ENCODE measurements around the gene ABCG4. TPM values are rescaled to one million over a fixed set of nuclear protein-coding genes. Genes with fewer than 3 reads are reported as not detected.
A peak's percentile ranks its signal among the peaks of the same experiment; 100 is the strongest.

The ABCG4 gene
- total and polyA plus RNA-seq, 4 donors: 0.03 to 0.17 (median 0.05) TPM; not detected in 1

DNA sequence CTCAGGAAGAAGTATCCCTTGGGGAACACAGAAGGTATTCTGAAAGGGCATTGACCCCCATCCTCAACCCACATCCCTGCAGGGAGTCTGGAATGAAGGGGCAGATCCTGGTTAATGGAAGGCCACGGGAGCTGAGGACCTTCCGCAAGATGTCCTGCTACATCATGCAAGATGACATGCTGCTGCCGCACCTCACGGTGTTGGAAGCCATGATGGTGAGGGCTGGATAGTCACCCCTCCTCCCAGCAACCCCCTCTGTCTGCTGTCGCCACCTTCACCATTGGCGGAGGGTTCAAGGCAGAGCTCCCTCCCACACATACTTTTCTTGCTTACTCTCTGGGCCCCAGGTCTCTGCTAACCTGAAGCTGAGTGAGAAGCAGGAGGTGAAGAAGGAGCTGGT lies 5.3 kb downstream of the ABCG4 start:
- Histone ChIP-seq H3K36me3 (ENCODE audit: control insufficient read depth in 4 of 4, insufficient read depth in 3 of 4, low read depth in 1 of 4, low read length in 3 of 4) (no peaks in the 10 kb centered on the region), H3K27me3 (ENCODE audit: control insufficient read depth in 4 of 4, insufficient read depth in 4 of 4, low read length in 3 of 4) (no peaks in the 10 kb centered on the region), H3K4me1 (ENCODE audit: control insufficient read depth in 4 of 4, insufficient read depth in 4 of 4, low read length in 3 of 4) (peaks cover 0 to 6% (median 4%) of the 10 kb centered on the region in 4 donors), H3K4me3 (ENCODE audit: low read depth in 1 of 3, low read length in 3 of 3) (no peak overlapping the region), H3K27ac (ENCODE audit: low read depth in 1 of 2, low read length in 2 of 2) (no peak overlapping the region), H3K9ac (ENCODE audit: low read depth in 1 of 2, low read length in 2 of 2) (no peak overlapping the region), H3K9me3 (ENCODE audit: control insufficient read depth in 4 of 4, low read length in 3 of 4) (no peaks in the 10 kb centered on the region)
- TF ChIP-seq HNF4G (IDR thresholded peaks at IDR 0.05) (no peak), ATF3 (IDR thresholded peaks at IDR 0.05) (no peak), RAD21 (IDR thresholded peaks at IDR 0.05) (no peak), FOXA2 (IDR thresholded peaks at IDR 0.05) (no peak), SP1 (IDR thresholded peaks at IDR 0.05) (no peak), CTCF (IDR thresholded peaks at IDR 0.05; ENCODE audit: low read depth, low read length, missing input control) (no peak), EGR1 (IDR thresholded peaks at IDR 0.05; ENCODE audit: low read depth in 2 of 2) (no peak), RXRA (IDR thresholded peaks at IDR 0.05) (no peak), HNF4A (conservative IDR thresholded peaks at IDR 0.05) (no peak), FOXA1 (IDR thresholded peaks at IDR 0.05) (no peak)
- DNase-seq (ENCODE audit: low spot score): no peak
- WGBS: 95% methylated on average over 6 of the region's 6 CpGs

DNA sequence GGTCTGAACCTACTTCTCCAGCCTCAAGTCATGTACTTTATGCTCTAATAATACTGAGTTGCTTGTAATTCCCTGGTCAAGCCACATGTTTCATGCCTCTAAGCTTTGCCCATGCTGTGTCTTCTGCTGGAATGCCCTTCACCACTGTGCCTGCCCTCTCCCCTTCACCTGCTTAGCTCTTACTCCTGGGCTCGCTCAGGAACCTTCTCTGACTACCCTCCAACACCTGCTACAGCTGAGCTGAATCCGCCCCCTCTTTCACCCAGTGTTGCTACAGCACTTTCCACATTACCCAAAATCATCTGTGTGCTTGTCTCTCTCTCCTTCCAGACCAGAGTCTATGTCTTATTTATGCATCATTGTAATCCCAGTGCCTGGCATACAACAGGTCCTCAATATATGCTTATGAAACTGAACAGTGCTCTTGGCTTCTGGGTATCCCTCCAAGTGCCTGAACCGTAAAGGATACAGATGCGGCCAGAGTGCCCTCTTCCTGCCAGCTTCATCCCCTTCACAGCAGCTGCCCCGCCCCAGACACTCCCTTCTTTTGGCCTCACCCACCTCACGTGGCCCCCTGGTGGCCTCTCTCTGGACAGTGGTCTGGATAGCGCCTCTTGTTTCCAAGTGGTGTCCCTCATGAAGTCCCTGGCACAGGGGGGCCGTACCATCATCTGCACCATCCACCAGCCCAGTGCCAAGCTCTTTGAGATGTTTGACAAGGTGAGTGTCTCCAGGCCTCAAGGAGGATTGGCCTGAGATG lies 7.1 kb downstream of the ABCG4 start:
- Histone ChIP-seq H3K4me3 (ENCODE audit: low read depth in 1 of 3, low read length in 3 of 3) (no peak overlapping the region), H3K4me1 (ENCODE audit: control insufficient read depth in 4 of 4, insufficient read depth in 4 of 4, low read length in 3 of 4) (no peaks in the 10 kb centered on the region), H3K9ac (ENCODE audit: low read depth in 1 of 2, low read length in 2 of 2) (no peak overlapping the region), H3K9me3 (ENCODE audit: control insufficient read depth in 4 of 4, low read length in 3 of 4) (no peaks in the 10 kb centered on the region), H3K27me3 (ENCODE audit: control insufficient read depth in 4 of 4, insufficient read depth in 4 of 4, low read length in 3 of 4) (no peaks in the 10 kb centered on the region), H3K27ac (ENCODE audit: low read depth in 1 of 2, low read length in 2 of 2) (no peak overlapping the region), H3K36me3 (ENCODE audit: control insufficient read depth in 4 of 4, insufficient read depth in 3 of 4, low read depth in 1 of 4, low read length in 3 of 4) (no peaks in the 10 kb centered on the region)
- TF ChIP-seq ATF3 (IDR thresholded peaks at IDR 0.05) (no peak), RAD21 (IDR thresholded peaks at IDR 0.05) (peak in 1 of 2 donors; percentile 28), TAF1 (conservative IDR thresholded peaks at IDR 0.05) (no peak)
- DNase-seq (ENCODE audit: low spot score): no peak
- 44% methylated on average over 8 of the region's 8 CpGs for WGBS

DNA sequence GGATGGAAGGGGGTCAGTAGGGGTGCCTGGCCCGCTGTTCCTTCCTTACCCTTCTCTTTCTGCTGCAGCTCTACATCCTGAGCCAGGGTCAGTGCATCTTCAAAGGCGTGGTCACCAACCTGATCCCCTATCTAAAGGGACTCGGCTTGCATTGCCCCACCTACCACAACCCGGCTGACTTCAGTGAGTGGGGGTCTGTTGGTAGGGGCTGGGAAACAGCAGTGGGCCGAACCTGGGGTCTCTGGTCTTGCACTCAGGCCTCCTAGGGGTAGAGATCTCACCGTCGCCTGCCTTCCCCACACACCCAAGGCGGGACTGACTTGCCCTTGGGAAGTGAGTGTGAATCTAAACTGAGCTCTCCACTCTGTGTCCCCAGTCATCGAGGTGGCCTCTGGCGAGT lies 7.6 kb downstream of the ABCG4 start:
- no peaks in the 10 kb centered on the region for H3K36me3 ChIP-seq (ENCODE audit: control insufficient read depth in 4 of 4, insufficient read depth in 3 of 4, low read depth in 1 of 4, low read length in 3 of 4)
- 82% methylated on average over 10 of the region's 10 CpGs for WGBS
- H3K9me3 ChIP-seq (ENCODE audit: control insufficient read depth in 4 of 4, low read length in 3 of 4): no peaks in the 10 kb centered on the region
- H3K4me3 ChIP-seq (ENCODE audit: low read depth in 1 of 3, low read length in 3 of 3): no peak overlapping the region
- H3K27ac ChIP-seq (ENCODE audit: low read depth in 1 of 2, low read length in 2 of 2): no peak overlapping the region
- DNase-seq (ENCODE audit: low spot score): no peak
- H3K4me1 ChIP-seq (ENCODE audit: control insufficient read depth in 4 of 4, insufficient read depth in 4 of 4, low read length in 3 of 4): no peaks in the 10 kb centered on the region
- H3K27me3 ChIP-seq (ENCODE audit: control insufficient read depth in 4 of 4, insufficient read depth in 4 of 4, low read length in 3 of 4): no peaks in the 10 kb centered on the region
- no peak overlapping the region for H3K9ac ChIP-seq (ENCODE audit: low read depth in 1 of 2, low read length in 2 of 2)
- TF ChIP-seq GABPA (IDR thresholded peaks at IDR 0.05 in 1 of 2, conservative IDR thresholded peaks at IDR 0.05 in 1 of 2): no peak
- TF ChIP-seq RXRA (IDR thresholded peaks at IDR 0.05): no peak
- no peak for TF ChIP-seq YY1 (IDR thresholded peaks at IDR 0.05)
- TF ChIP-seq JUND (IDR thresholded peaks at IDR 0.05): no peak
- TF ChIP-seq ATF3 (IDR thresholded peaks at IDR 0.05): no peak
- TF ChIP-seq, protein P1, sequence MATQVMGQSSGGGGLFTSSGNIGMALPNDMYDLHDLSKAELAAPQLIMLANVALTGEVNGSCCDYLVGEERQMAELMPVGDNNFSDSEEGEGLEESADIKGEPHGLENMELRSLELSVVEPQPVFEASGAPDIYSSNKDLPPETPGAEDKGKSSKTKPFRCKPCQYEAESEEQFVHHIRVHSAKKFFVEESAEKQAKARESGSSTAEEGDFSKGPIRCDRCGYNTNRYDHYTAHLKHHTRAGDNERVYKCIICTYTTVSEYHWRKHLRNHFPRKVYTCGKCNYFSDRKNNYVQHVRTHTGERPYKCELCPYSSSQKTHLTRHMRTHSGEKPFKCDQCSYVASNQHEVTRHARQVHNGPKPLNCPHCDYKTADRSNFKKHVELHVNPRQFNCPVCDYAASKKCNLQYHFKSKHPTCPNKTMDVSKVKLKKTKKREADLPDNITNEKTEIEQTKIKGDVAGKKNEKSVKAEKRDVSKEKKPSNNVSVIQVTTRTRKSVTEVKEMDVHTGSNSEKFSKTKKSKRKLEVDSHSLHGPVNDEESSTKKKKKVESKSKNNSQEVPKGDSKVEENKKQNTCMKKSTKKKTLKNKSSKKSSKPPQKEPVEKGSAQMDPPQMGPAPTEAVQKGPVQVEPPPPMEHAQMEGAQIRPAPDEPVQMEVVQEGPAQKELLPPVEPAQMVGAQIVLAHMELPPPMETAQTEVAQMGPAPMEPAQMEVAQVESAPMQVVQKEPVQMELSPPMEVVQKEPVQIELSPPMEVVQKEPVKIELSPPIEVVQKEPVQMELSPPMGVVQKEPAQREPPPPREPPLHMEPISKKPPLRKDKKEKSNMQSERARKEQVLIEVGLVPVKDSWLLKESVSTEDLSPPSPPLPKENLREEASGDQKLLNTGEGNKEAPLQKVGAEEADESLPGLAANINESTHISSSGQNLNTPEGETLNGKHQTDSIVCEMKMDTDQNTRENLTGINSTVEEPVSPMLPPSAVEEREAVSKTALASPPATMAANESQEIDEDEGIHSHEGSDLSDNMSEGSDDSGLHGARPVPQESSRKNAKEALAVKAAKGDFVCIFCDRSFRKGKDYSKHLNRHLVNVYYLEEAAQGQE (IDR thresholded peaks at IDR 0.05): no peak
- no peak for TF ChIP-seq TAF1 (conservative IDR thresholded peaks at IDR 0.05)
- no peak for TF ChIP-seq HNF4A (conservative IDR thresholded peaks at IDR 0.05)
- TF ChIP-seq, protein P2, sequence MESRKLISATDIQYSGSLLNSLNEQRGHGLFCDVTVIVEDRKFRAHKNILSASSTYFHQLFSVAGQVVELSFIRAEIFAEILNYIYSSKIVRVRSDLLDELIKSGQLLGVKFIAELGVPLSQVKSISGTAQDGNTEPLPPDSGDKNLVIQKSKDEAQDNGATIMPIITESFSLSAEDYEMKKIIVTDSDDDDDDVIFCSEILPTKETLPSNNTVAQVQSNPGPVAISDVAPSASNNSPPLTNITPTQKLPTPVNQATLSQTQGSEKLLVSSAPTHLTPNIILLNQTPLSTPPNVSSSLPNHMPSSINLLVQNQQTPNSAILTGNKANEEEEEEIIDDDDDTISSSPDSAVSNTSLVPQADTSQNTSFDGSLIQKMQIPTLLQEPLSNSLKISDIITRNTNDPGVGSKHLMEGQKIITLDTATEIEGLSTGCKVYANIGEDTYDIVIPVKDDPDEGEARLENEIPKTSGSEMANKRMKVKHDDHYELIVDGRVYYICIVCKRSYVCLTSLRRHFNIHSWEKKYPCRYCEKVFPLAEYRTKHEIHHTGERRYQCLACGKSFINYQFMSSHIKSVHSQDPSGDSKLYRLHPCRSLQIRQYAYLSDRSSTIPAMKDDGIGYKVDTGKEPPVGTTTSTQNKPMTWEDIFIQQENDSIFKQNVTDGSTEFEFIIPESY (IDR thresholded peaks at IDR 0.05): no peak
- no peak for TF ChIP-seq EGR1 (IDR thresholded peaks at IDR 0.05; ENCODE audit: low read depth in 2 of 2)
- TF ChIP-seq FOXA1 (IDR thresholded peaks at IDR 0.05): no peak
- TF ChIP-seq, protein P3, sequence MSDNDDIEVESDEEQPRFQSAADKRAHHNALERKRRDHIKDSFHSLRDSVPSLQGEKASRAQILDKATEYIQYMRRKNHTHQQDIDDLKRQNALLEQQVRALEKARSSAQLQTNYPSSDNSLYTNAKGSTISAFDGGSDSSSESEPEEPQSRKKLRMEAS (IDR thresholded peaks at IDR 0.05): no peak
- TF ChIP-seq NR2F2 (IDR thresholded peaks at IDR 0.05): no peak
- TF ChIP-seq HNF4G (IDR thresholded peaks at IDR 0.05): no peak
- TF ChIP-seq FOXA2 (IDR thresholded peaks at IDR 0.05): no peak
- no peak for TF ChIP-seq SP1 (IDR thresholded peaks at IDR 0.05)
- no peak for TF ChIP-seq RAD21 (IDR thresholded peaks at IDR 0.05)
